Mesenchymal stem cell (in vitro differentiated cells and primary cell): Measurements from ENCODE around the gene UNC119.

Source experiments
- DNase-seq: peaks from one replicate; pipeline ENCODE4 v3.0.0-alpha.2; 2013
- H2AFZ ChIP-seq: one replicate; pipeline ENCODE4 v1.6.1; 2013; ENCODE audit warnings: low read depth, mild to moderate bottlenecking, control low read depth, inconsistent platforms, low read length, moderate library complexity
- H2AK5ac ChIP-seq: 2 replicates; pipeline ENCODE4 v1.6.1; 2013; ENCODE audit warnings: low read length, moderate library complexity, mild to moderate bottlenecking, inconsistent platforms; ENCODE audit not compliant: severe bottlenecking
- H2BK120ac ChIP-seq: one replicate; pipeline ENCODE4 v1.6.1; 2013; ENCODE audit warnings: low read depth, mild to moderate bottlenecking, inconsistent platforms, low read length, moderate library complexity
- H2BK12ac ChIP-seq, 2 experiments: one replicate each; pipeline ENCODE4 v1.6.1; 2013; ENCODE audit warnings: inconsistent platforms in 2 of 2, low read length in 2 of 2, mild to moderate bottlenecking in 2 of 2, moderate library complexity in 2 of 2, control low read depth in 1 of 2
- H2BK15ac ChIP-seq: one replicate; pipeline ENCODE4 v1.6.1; 2013; ENCODE audit warnings: mild to moderate bottlenecking, low read depth, inconsistent platforms; ENCODE audit not compliant: poor library complexity, severe bottlenecking
- H2BK5ac ChIP-seq: 2 replicates; pipeline ENCODE4 v1.6.1; 2013; ENCODE audit warnings: low read depth, mild to moderate bottlenecking, low read length, control low read depth, inconsistent platforms; ENCODE audit not compliant: poor library complexity, severe bottlenecking
- H3K14ac ChIP-seq, 2 experiments: one replicate each; pipeline ENCODE4 v1.6.1; 2013; ENCODE audit warnings: inconsistent platforms in 2 of 2, low read length in 2 of 2, control low read depth in 1 of 2, mild to moderate bottlenecking in 1 of 2, moderate library complexity in 1 of 2
- H3K18ac ChIP-seq, 2 experiments: one replicate each; pipeline ENCODE4 v1.6.1; 2013; ENCODE audit warnings: inconsistent platforms in 2 of 2, low read length in 2 of 2, control low read depth in 1 of 2, low read depth in 1 of 2, mild to moderate bottlenecking in 1 of 2
- H3K23ac ChIP-seq, 2 experiments: one replicate each; pipeline ENCODE4 v1.6.1; 2013; ENCODE audit warnings: inconsistent platforms in 2 of 2, low read length in 2 of 2, mild to moderate bottlenecking in 2 of 2, moderate library complexity in 2 of 2, control low read depth in 1 of 2
- H3K27ac ChIP-seq: 2 replicates; pipeline ENCODE4 v1.5.1; 2013; ENCODE audit warnings: mild to moderate bottlenecking, moderate library complexity, low read length, control low read depth, inconsistent platforms; ENCODE audit not compliant: poor library complexity, severe bottlenecking
- H3K27me3 ChIP-seq, 2 experiments: 2 replicates each; pipeline versions ENCODE4 v1.6.1 to v1.7.0; 2013; ENCODE audit warnings: low read length in 2 of 2, mild to moderate bottlenecking in 2 of 2, moderate library complexity in 2 of 2, control low read depth in 1 of 2, inconsistent platforms in 1 of 2; ENCODE audit not compliant: control insufficient read depth in 1 of 2, insufficient read depth in 1 of 2
- H3K36me3 ChIP-seq, 2 experiments: 2 replicates each; pipeline versions ENCODE4 v1.6.1 to v1.7.0; 2013; ENCODE audit warnings: low read length in 2 of 2, control low read depth in 1 of 2, inconsistent platforms in 1 of 2, low read depth in 1 of 2, mild to moderate bottlenecking in 1 of 2; ENCODE audit not compliant: insufficient read depth in 2 of 2, control insufficient read depth in 1 of 2
- H3K4ac ChIP-seq, 2 experiments: one replicate each; pipeline ENCODE4 v1.6.1; 2013; ENCODE audit warnings: inconsistent platforms in 2 of 2, low read length in 2 of 2, mild to moderate bottlenecking in 2 of 2, moderate library complexity in 2 of 2, control low read depth in 1 of 2, low read depth in 1 of 2
- H3K4me1 ChIP-seq: 2 replicates; pipeline ENCODE4 v1.6.1; 2013; ENCODE audit warnings: low read depth, low read length, control low read depth; ENCODE audit not compliant: control insufficient read depth, insufficient read depth
- H3K4me2 ChIP-seq: 2 replicates; pipeline ENCODE4 v1.6.1; 2013; ENCODE audit warnings: low read length, mild to moderate bottlenecking, inconsistent platforms; ENCODE audit not compliant: poor library complexity, severe bottlenecking
- H3K4me3 ChIP-seq, 2 experiments: 2 replicates each; pipeline versions ENCODE4 v1.5.1 to v1.7.0; 2013; ENCODE audit warnings: low read length in 2 of 2, mild to moderate bottlenecking in 2 of 2, control low read depth in 1 of 2, low read depth in 1 of 2; ENCODE audit not compliant: insufficient read depth in 1 of 2
- H3K79me1 ChIP-seq: replicated peaks from 2 replicates; pipeline ENCODE4 v1.6.1; 2013; ENCODE audit warnings: mild to moderate bottlenecking, control low read depth, low read length, inconsistent platforms; ENCODE audit not compliant: poor library complexity, severe bottlenecking
- H3K9ac ChIP-seq: 2 replicates; pipeline ENCODE4 v1.7.0; 2013; ENCODE audit warnings: mild to moderate bottlenecking, low read length, moderate library complexity
- H3K9me3 ChIP-seq: 2 replicates; pipeline ENCODE4 v1.7.0; 2013; ENCODE audit warnings: mild to moderate bottlenecking, low read length; ENCODE audit not compliant: control insufficient read depth
- H4K8ac ChIP-seq: one replicate; pipeline ENCODE4 v1.6.1; 2013; ENCODE audit warnings: inconsistent platforms, mild to moderate bottlenecking, low read length, moderate library complexity
- H4K91ac ChIP-seq: one replicate; pipeline ENCODE4 v1.6.1; 2013; ENCODE audit warnings: mild to moderate bottlenecking, low read length, inconsistent platforms
- WGBS: methylation state at CpG from one replicate; pipeline ENCODE4 v1.1.7; 2013; ENCODE audit warnings: mixed read lengths; 5-methylcytosine and 5-hydroxymethylcytosine counted together

Gene UNC119

DNA sequence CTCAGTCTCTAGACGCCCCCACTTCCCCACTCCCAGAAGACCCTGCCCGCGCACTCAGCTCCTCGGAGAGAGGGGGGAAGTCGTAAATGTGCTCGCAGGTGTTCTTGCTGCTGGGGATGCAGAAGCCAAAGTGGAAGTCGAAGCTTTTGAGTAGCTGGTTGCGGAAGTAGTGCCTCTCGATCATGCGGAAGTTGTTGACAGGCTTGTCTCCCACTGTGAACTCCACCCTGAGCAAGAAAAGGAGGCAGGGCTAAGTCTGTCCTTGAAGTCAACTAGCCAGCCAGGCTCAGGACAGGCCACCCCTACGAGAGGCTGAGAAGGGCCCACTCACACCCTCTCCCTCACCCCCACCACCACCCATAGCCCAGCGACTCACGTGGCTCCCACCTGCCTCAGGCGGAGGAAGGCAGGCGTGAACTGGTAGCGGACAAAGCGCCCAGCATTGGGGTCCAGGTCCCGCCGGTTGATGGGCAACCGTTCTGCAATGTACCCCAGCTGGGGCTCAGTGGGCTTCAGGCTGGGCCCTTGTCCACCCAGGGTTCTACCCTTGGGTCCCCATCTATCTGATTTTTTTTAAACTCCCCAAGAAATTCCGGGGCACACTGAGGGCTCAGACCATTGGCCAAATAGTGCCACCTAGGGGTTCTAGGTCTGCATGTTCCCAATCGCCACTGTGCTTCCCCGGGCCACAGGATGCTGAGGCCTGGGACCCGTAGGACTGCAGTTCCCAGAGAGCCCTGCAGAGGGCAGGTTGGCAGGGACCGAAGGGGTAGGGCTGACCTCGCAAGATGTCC lies 4.6 kb downstream of the UNC119 start:
- peak; percentile 62 for DNase-seq
- H2AK5ac ChIP-seq = no peak overlapping the region
- no peak overlapping the region for H2BK15ac ChIP-seq
- H3K27ac ChIP-seq = no peak overlapping the region
- no peak overlapping the region for H2BK5ac ChIP-seq
- H3K18ac ChIP-seq = no peak overlapping the region
- H2BK120ac ChIP-seq = no peak overlapping the region
- H3K4me2 ChIP-seq = no peak overlapping the region
- no peak overlapping the region for H3K4ac ChIP-seq
- no peak overlapping the region for H3K14ac ChIP-seq
- no peaks in the 10 kb centered on the region for H3K27me3 ChIP-seq
- H2AFZ ChIP-seq = no peak overlapping the region
- peaks cover 31% of the 10 kb centered on the region for H3K79me1 ChIP-seq
- H3K4me3 ChIP-seq = no peak overlapping the region
- peaks cover 12% of the 10 kb centered on the region for H3K4me1 ChIP-seq
- WGBS = 84% methylated on average over 25 of the region's 26 CpGs
- H3K9me3 ChIP-seq = no peaks in the 10 kb centered on the region
- H3K9ac ChIP-seq = no peak overlapping the region
- H3K23ac ChIP-seq = no peak overlapping the region
- no peak overlapping the region for H4K8ac ChIP-seq
- H3K36me3 ChIP-seq = peaks cover 15 to 21% of the 10 kb centered on the region in 2 experiments
- no peak overlapping the region for H4K91ac ChIP-seq
- H2BK12ac ChIP-seq = no peak overlapping the region

DNA sequence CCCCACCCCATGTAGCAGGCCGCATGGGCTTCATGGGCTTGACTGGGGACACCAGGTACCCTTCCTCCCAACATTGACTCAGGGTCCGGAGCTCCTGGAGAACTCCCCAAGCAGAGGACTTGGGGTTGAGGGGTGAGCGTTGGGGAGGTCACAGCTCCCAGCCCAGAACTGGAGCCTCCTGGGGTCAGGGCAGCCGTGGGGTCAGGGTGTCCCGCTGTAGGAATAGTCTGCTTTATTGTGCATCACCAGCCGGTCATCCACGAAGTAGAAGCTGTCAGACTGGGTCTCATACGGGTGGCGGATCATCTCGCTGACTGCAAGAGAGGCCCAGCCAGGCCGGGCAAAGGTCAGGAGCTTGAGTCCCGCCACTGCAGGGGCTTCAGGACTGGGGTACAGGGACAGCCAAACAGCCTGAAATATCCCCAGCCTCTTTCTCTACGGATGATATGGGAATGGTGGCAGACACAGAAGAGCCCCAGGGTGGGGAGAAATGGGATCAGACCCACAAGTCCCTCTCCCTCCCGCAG lies 5.3 kb downstream of the UNC119 start:
- H3K4me2 ChIP-seq = no peak overlapping the region
- no peak overlapping the region for H2AK5ac ChIP-seq
- no peak overlapping the region for H2BK12ac ChIP-seq
- H3K4ac ChIP-seq = no peak overlapping the region
- peaks cover 15 to 21% of the 10 kb centered on the region in 2 experiments for H3K36me3 ChIP-seq
- H2BK120ac ChIP-seq = no peak overlapping the region
- H2AFZ ChIP-seq = no peak overlapping the region
- no peaks in the 10 kb centered on the region for H3K9me3 ChIP-seq
- H2BK5ac ChIP-seq = no peak overlapping the region
- H3K18ac ChIP-seq = no peak overlapping the region
- H2BK15ac ChIP-seq = no peak overlapping the region
- H3K14ac ChIP-seq = no peak overlapping the region
- no peak overlapping the region for H3K23ac ChIP-seq
- no peak overlapping the region for H3K4me3 ChIP-seq
- H3K27me3 ChIP-seq = no peaks in the 10 kb centered on the region
- H3K79me1 ChIP-seq = peaks cover 31% of the 10 kb centered on the region
- no peak for DNase-seq
- H4K91ac ChIP-seq = no peak overlapping the region
- WGBS = 96% methylated on average over 11 of the region's 14 CpGs
- H3K27ac ChIP-seq = no peak overlapping the region
- H3K9ac ChIP-seq = no peak overlapping the region
- peaks cover 9% of the 10 kb centered on the region for H3K4me1 ChIP-seq
- no peak overlapping the region for H4K8ac ChIP-seq

DNA sequence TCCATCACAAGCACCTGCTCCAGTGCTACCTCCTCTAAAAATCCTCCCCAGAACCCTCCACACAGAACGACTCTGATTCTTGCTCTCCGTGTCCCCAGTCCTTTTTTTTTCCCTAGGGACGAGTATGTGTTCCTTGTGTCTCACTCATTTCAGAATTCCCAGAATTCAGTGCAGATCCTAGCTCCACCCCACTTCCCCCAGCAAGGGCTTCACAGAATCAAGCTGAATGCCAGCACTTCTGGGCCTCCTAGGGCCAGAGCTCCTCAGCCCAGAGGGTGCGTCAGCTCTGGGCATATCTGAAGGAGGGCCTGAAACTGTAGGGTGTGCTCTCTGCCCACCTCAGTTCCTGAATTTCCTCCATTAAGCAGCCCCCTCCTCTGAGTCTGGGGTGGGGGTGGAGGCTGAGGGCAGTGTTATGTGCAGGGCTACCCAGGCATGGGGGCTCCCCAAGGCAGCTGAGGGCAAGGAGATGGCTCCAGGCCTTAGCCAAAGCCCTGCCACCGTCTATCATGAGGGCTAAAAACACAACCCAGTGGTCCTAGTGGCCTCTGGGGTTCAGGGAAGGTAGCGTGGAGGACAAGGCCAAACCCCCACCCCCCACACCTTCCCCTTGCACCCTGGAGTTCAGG lies 6.5 kb downstream of the UNC119 start:
- H3K18ac ChIP-seq = no peak overlapping the region
- H2BK12ac ChIP-seq = no peak overlapping the region
- no peak overlapping the region for H3K27ac ChIP-seq
- no peak overlapping the region for H4K8ac ChIP-seq
- no peak overlapping the region for H3K9ac ChIP-seq
- H3K23ac ChIP-seq = no peak overlapping the region
- no peak overlapping the region for H2BK120ac ChIP-seq
- WGBS = 81% methylated on average over 5 of the region's 6 CpGs
- H2BK5ac ChIP-seq = no peak overlapping the region
- H3K4me2 ChIP-seq = no peak overlapping the region
- H3K4me3 ChIP-seq = no peak overlapping the region
- H3K4ac ChIP-seq = no peak overlapping the region
- H3K27me3 ChIP-seq = no peaks in the 10 kb centered on the region
- no peak overlapping the region for H4K91ac ChIP-seq
- H3K4me1 ChIP-seq = peaks cover 5% of the 10 kb centered on the region
- no peak overlapping the region for H2BK15ac ChIP-seq
- no peak overlapping the region for H3K14ac ChIP-seq
- no peak overlapping the region for H2AK5ac ChIP-seq
- H3K79me1 ChIP-seq = peaks cover 24% of the 10 kb centered on the region
- no peak for DNase-seq
- H2AFZ ChIP-seq = no peak overlapping the region
- H3K36me3 ChIP-seq = peaks cover 15 to 21% of the 10 kb centered on the region in 2 experiments
- H3K9me3 ChIP-seq = no peaks in the 10 kb centered on the region

DNA sequence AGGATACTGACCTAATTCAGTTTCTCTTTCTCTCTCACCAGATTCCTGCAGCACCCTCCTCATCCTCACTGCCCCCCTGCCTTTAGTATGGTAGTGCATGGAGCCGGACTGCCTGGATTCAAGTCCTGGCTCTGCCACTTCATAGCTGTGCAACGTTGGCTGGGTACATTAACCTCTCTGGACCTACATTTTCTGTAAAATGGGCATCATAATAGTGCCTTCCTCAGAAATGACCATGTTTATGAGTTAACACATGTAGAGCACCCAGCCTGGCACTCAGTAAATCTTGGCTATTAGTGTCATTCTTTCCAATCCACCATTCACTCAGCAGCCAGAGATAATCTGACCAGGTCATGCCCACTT lies 7.3 kb downstream of the UNC119 start:
- no peak overlapping the region for H4K8ac ChIP-seq
- H3K79me1 ChIP-seq = peaks cover 17% of the 10 kb centered on the region
- H3K18ac ChIP-seq = no peak overlapping the region
- no peak overlapping the region for H2AK5ac ChIP-seq
- H3K27me3 ChIP-seq = no peaks in the 10 kb centered on the region
- no peak overlapping the region for H3K9ac ChIP-seq
- 64% methylated on average over 2 of the region's 2 CpGs for WGBS
- no peak overlapping the region for H2BK15ac ChIP-seq
- H3K14ac ChIP-seq = no peak overlapping the region
- H2BK12ac ChIP-seq = no peak overlapping the region
- no peak overlapping the region for H3K4me2 ChIP-seq
- no peaks in the 10 kb centered on the region for H3K9me3 ChIP-seq
- H3K23ac ChIP-seq = no peak overlapping the region
- no peak for DNase-seq
- H4K91ac ChIP-seq = no peak overlapping the region
- H2AFZ ChIP-seq = no peak overlapping the region
- H3K36me3 ChIP-seq = peaks cover 15 to 21% of the 10 kb centered on the region in 2 experiments
- H3K4ac ChIP-seq = no peak overlapping the region
- H3K4me3 ChIP-seq = no peak overlapping the region
- peaks cover 3% of the 10 kb centered on the region for H3K4me1 ChIP-seq
- H2BK5ac ChIP-seq = no peak overlapping the region
- no peak overlapping the region for H2BK120ac ChIP-seq
- no peak overlapping the region for H3K27ac ChIP-seq
